Left ventricle myocardium inferior (tissue), 1 donor: Measurements from ENCODE around the gene ALDH3A2. TPM values are rescaled to one million over a fixed set of nuclear protein-coding genes. Genes with fewer than 3 reads are reported as not detected.

Experiments
- DNase-seq: peaks from one replicate; pipeline ENCODE4 v3.0.0-alpha.2; 2020
- H3K27ac ChIP-seq: fragments of 200-600 bp; replicated peaks from 2 replicates; pipeline ENCODE4 v1.8.0; 2021
- H3K27me3 ChIP-seq: fragments of 200-600 bp; 2 replicates; pipeline ENCODE4 v1.8.0; 2021; ENCODE audit warnings: low read depth
- H3K36me3 ChIP-seq: fragments of 200-600 bp; 2 replicates; pipeline ENCODE4 v1.8.0; 2021
- H3K4me1 ChIP-seq: fragments of 200-600 bp; 2 replicates; pipeline ENCODE4 v1.8.0; 2021
- H3K4me3 ChIP-seq: fragments of 200-600 bp; 2 replicates; pipeline ENCODE4 v1.8.0; 2021; ENCODE audit warnings: mild to moderate bottlenecking, moderate library complexity
- H3K9me3 ChIP-seq: fragments of 200-600 bp; replicated peaks from 2 replicates; pipeline ENCODE4 v1.8.0; 2021
- intact Hi-C: fragments of 100-400 bp; cut with micrococcal nuclease; formaldehyde crosslinking; loops from one replicate; pipeline ENCODE4 v1.11.0; 2022
- total RNA-seq: library from RNA; stranded (reverse); fragmentation: NEBNext Ultra II Directional; extraction: Animal tissue kit (Norgen Biotek cat#: 25700); gene quantifications from one replicate; pipeline ENCODE4 v1.2.1, GENCODE V29; 2021
- TF ChIP-seq, protein P1 (sequence below): fragments of 200-600 bp; IDR thresholded peaks from 2 replicates; pipeline ENCODE4 v1.8.0; 2021; ENCODE audit warnings: antibody characterized with exemption, mild to moderate bottlenecking, borderline replicate concordance
- donor health status: DM: no; HTN: yes; CAD: no; lungs with severe emphysema.

The ALDH3A2 gene
- total RNA-seq, 1 donor from 2014 or later = 65.2 TPM

DNA sequence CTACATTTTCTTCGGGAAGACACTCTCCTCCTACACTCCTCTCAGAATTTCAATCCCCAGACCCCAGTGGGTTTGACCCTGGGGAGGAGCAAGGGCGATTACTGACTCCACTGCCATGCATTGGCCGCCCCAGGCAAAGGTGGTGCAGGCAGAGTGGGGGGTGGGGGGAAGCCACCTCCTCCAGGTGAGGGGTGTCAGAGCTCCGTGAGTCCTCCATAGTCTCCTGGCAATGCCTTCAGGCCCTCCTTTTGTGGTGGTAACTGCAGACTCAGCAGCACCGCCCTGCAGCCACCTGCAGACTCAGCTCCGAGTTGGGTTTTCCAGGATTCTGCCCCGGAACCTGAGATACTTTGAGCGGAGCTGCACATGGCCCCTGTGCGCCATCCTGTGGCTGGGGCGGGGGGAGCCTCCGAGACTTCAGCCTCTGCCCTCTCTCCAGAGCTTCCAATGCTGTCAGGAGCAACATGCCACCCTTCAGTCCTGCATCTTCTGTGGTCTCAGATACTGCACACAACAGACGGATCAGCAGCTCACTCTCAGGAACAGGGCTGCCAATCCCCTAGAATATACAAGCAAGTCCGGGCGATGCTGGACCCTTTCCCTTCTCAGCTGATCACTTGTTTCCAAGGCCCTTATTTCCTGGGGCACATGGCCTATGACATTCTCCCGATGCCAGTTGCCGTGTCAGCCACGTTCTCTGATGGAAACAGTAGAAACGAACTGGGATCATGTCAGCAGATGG is 70.2 kb downstream of the ALDH3A2 start:
- Histone ChIP-seq H3K9me3 (no peaks in the 10 kb centered on the region), H3K27ac (no peak overlapping the region), H3K36me3 (no peaks in the 10 kb centered on the region), H3K4me3 (no peak overlapping the region), H3K4me1 (peaks cover 20% of the 10 kb centered on the region), H3K27me3 (no peaks in the 10 kb centered on the region)
- intact Hi-C loops = no loop called here
- no peak for DNase-seq
- TF ChIP-seq, protein P1, sequence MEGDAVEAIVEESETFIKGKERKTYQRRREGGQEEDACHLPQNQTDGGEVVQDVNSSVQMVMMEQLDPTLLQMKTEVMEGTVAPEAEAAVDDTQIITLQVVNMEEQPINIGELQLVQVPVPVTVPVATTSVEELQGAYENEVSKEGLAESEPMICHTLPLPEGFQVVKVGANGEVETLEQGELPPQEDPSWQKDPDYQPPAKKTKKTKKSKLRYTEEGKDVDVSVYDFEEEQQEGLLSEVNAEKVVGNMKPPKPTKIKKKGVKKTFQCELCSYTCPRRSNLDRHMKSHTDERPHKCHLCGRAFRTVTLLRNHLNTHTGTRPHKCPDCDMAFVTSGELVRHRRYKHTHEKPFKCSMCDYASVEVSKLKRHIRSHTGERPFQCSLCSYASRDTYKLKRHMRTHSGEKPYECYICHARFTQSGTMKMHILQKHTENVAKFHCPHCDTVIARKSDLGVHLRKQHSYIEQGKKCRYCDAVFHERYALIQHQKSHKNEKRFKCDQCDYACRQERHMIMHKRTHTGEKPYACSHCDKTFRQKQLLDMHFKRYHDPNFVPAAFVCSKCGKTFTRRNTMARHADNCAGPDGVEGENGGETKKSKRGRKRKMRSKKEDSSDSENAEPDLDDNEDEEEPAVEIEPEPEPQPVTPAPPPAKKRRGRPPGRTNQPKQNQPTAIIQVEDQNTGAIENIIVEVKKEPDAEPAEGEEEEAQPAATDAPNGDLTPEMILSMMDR = no peak

DNA sequence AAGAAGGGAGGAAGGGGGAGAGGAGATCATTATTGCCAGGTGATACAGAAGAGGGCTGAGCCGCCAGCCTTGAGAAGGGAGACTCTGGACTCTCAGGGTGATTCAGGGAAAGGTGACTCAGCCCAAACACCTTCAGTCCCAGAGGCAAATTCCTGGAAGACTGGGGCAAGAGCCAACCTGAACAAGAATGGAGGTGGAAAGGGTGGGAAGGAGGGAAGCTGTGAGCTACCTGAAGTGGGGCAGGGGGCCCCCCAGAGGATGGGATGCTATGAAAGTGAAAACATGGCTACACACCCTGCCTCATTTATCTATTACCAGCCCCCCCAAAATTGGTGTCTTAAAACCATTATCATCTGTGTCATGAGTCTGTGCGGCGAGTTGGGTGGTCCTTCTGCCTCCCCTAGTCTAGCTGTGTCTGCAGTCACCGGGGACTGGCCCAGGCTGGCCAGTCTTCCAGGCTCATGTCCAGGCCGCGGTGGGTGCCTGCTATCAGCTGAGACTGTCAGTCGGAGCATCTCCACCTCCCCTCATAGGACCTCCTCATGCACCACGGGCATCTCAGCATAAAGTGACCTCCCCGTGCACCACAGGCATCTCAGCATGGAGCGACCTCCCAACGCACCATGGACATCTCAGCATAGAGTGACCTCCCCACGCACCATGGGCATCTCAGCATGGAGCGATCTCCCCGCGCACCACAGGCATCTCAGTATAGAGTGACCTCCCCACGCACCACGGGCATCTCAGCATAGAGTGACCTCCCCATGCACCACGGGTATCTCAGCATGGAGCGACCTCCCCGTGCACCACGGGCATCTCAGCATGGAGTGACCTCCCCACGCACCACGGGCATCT is 71.0 kb downstream of the ALDH3A2 start:
- intact Hi-C loops = no loop called here

GRCh38 chr17:19720210-19720475 is 71.6 kb downstream of the ALDH3A2 start:
- intact Hi-C loops = no loop called here
- Histone ChIP-seq H3K27ac (no peak overlapping the region), H3K36me3 (no peaks in the 10 kb centered on the region), H3K4me3 (no peak overlapping the region), H3K9me3 (no peaks in the 10 kb centered on the region), H3K4me1 (peaks cover 26% of the 10 kb centered on the region), H3K27me3 (no peaks in the 10 kb centered on the region)
- DNase-seq = no peak
- TF ChIP-seq, protein P1 = no peak

More for the DNA sequence above, 71.0 kb downstream of the ALDH3A2 start:
- no peaks in the 10 kb centered on the region for H3K9me3 ChIP-seq
- no peaks in the 10 kb centered on the region for H3K36me3 ChIP-seq
- no peak overlapping the region for H3K27ac ChIP-seq
- peaks cover 26% of the 10 kb centered on the region for H3K4me1 ChIP-seq
- H3K27me3 ChIP-seq = no peaks in the 10 kb centered on the region
- H3K4me3 ChIP-seq = no peak overlapping the region
- TF ChIP-seq, protein P1 = no peak
- no peak for DNase-seq

DNA sequence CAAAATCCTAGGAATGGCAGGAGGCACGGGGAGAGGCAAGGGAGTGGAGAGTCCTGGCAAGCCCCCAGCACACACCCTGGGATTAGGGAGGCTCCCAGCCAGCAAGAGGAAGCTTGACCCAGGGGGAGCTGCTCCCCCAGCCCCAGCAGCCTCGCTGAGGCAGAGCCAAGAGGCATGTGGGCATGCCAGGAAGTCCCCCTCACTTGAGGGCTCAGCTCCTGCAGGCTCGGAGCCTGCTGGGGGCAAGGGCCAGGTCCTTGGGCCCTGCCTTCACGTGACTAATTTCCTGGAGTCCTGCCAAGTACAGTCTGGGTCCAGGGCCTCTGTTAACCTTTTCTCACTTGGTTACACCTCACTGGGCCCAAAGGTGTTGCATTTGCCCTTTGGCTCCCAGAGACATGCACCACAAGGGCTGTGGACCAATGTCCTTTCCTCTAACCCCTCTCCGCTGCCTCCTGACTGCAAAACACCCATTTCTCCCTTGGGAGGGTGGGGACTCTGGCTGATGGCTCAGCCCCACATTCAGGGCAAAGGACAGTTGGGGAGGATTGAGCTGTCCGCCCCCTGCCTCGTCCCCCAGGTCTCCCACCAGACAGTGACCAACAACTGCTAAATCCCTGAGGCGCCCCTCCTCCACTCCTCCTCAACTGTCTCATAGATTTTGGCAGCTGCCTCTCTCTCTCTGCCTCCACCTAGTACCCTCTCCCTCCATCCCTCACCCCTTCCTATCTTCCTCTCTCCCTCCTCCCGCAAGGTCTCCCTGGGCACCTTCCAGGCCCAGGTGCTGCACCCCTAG is 72.3 kb downstream of the ALDH3A2 start:
- intact Hi-C loops = no loop called here
- Histone ChIP-seq H3K4me3 (no peak overlapping the region), H3K4me1 (peaks cover 26% of the 10 kb centered on the region), H3K27me3 (no peaks in the 10 kb centered on the region), H3K9me3 (no peaks in the 10 kb centered on the region), H3K27ac (no peak overlapping the region), H3K36me3 (no peaks in the 10 kb centered on the region)
- TF ChIP-seq, protein P1 = no peak
- no peak for DNase-seq

GRCh38 chr17:19723964-19724363 is 75.4 kb downstream of the ALDH3A2 start:
- intact Hi-C loops = no loop called here
- DNase-seq = no peak
- H3K4me3 ChIP-seq = peak overlapping the region; percentile 49

More at GRCh38 chr17:19723964-19724363, 75.4 kb downstream of the ALDH3A2 start:
- H3K27me3 ChIP-seq = no peaks in the 10 kb centered on the region
- H3K9me3 ChIP-seq = no peaks in the 10 kb centered on the region
- TF ChIP-seq, protein P1 = no peak
- peak overlapping the region; percentile 60 for H3K27ac ChIP-seq
- H3K4me1 ChIP-seq = peaks cover 46% of the 10 kb centered on the region
- H3K36me3 ChIP-seq = no peaks in the 10 kb centered on the region
